Measurements from ENCODE around the gene KRT222.

DNA sequence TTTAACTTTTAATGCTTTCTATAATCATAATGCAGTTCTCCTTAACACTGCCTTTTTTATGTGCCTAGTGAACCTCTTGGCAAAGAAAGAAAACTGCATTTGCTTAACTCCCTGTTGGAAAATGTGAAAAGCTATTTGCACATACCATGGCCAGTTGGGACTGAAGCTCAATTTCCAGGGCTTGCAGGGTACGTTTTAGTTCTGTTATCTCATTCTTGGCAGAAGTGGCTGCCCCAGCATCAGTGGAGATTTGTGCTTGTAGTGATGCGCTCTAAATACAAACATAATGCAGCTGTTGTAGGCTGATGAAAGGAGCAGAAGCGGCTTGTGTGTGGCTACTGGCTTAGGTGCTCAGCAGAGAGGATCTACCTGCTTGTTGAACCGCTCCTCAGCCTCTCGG is 34.9 kb upstream of the KRT222 start:
- TF ChIP-seq, protein P1, sequence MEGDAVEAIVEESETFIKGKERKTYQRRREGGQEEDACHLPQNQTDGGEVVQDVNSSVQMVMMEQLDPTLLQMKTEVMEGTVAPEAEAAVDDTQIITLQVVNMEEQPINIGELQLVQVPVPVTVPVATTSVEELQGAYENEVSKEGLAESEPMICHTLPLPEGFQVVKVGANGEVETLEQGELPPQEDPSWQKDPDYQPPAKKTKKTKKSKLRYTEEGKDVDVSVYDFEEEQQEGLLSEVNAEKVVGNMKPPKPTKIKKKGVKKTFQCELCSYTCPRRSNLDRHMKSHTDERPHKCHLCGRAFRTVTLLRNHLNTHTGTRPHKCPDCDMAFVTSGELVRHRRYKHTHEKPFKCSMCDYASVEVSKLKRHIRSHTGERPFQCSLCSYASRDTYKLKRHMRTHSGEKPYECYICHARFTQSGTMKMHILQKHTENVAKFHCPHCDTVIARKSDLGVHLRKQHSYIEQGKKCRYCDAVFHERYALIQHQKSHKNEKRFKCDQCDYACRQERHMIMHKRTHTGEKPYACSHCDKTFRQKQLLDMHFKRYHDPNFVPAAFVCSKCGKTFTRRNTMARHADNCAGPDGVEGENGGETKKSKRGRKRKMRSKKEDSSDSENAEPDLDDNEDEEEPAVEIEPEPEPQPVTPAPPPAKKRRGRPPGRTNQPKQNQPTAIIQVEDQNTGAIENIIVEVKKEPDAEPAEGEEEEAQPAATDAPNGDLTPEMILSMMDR (IDR thresholded peaks at IDR 0.05): no peak
- TF ChIP-seq ZFX (IDR thresholded peaks at IDR 0.05; ENCODE audit: borderline replicate concordance): no peak

Measured in 22Rv1 (cell line).